ENCODE data around the gene E2F3. TPM values are rescaled to one million over a fixed set of nuclear protein-coding genes. Genes with fewer than 3 reads are reported as not detected.

Gene E2F3
- total RNA-seq, 2 experiments from 2014 or later = 16.0 to 17.0 TPM

- H3K4me1 Mint-ChIP-seq (ENCODE audit: low read depth) = peaks cover 55% of the 10 kb centered on the region
- no peaks in the 10 kb centered on the region for H3K27me3 Mint-ChIP-seq
- intact Hi-C loops (cut with micrococcal nuclease) = no loop called here
- peaks cover 34% of the 10 kb centered on the region for H3K36me3 Mint-ChIP-seq (ENCODE audit: low read depth)
- DNase-seq (no peak), ATAC-seq (no peak)
- H3K4me3 Mint-ChIP-seq = no peak overlapping the region
- ChIA-PET CTCF (interaction anchor here (1.2 to 3.2 kb wide), 3 partner anchors 13 to 127 kb away, joined by 4 to 15 read pairs (median 5); no protein-coding TSS in a partner anchor), POLR2A (interaction anchor here (0.8 to 1.1 kb wide), 2 partner anchors 13 kb away, joined by 4 read pairs; no protein-coding TSS in a partner anchor)
- H3K9me3 Mint-ChIP-seq = peaks cover 5% of the 10 kb centered on the region
- H3K27ac Mint-ChIP-seq = peak overlapping the region; percentile 60
- TF ChIP-seq CTCF (IDR thresholded peaks at IDR 0.05) = no peak
These were observed 16.1 kb downstream of the E2F3 start for GRCh38 chr6:20417819-20418218.

GRCh38 chr6:20426177-20427082 is 24.8 kb downstream of the E2F3 start:
- no peak for ATAC-seq
- DNase-seq = no peak
- Mint-ChIP-seq H3K36me3 (ENCODE audit: low read depth) (peaks cover 35% of the 10 kb centered on the region), H3K9me3 (peaks cover 5% of the 10 kb centered on the region), H3K27ac (no peak overlapping the region), H3K4me3 (no peak overlapping the region), H3K4me1 (ENCODE audit: low read depth) (peaks cover 24% of the 10 kb centered on the region), H3K27me3 (no peaks in the 10 kb centered on the region)
- intact Hi-C loops (cut with micrococcal nuclease) = no loop called here
- CTCF ChIA-PET = no interaction called here
- TF ChIP-seq CTCF (IDR thresholded peaks at IDR 0.05) = no peak
- POLR2A ChIA-PET = no interaction called here

- CTCF ChIA-PET = no interaction called here
- H3K4me1 Mint-ChIP-seq (ENCODE audit: low read depth) = peaks cover 20% of the 10 kb centered on the region
- H3K9me3 Mint-ChIP-seq = peaks cover 1% of the 10 kb centered on the region
- POLR2A ChIA-PET = no interaction called here
- H3K27ac Mint-ChIP-seq = no peak overlapping the region
- TF ChIP-seq CTCF (IDR thresholded peaks at IDR 0.05) = no peak
- H3K36me3 Mint-ChIP-seq (ENCODE audit: low read depth) = peaks cover 38% of the 10 kb centered on the region
- no peaks in the 10 kb centered on the region for H3K27me3 Mint-ChIP-seq
- no peak overlapping the region for H3K4me3 Mint-ChIP-seq
- no peak for DNase-seq
- no peak for ATAC-seq
- intact Hi-C loops (cut with micrococcal nuclease) = no loop called here
These were observed 26.2 kb downstream of the E2F3 start for GRCh38 chr6:20427856-20428255.

- Mint-ChIP-seq H3K9me3 (peaks cover 1% of the 10 kb centered on the region), H3K36me3 (ENCODE audit: low read depth) (peaks cover 56% of the 10 kb centered on the region), H3K27me3 (no peaks in the 10 kb centered on the region), H3K27ac (no peak overlapping the region), H3K4me1 (ENCODE audit: low read depth) (peaks cover 4% of the 10 kb centered on the region), H3K4me3 (no peak overlapping the region)
- intact Hi-C loops (cut with micrococcal nuclease) = no loop called here
- no peak for ATAC-seq
- TF ChIP-seq CTCF (IDR thresholded peaks at IDR 0.05) = no peak
- no peak for DNase-seq
- ChIA-PET POLR2A (no interaction called here), CTCF (no interaction called here)
These were observed 31.0 kb downstream of the E2F3 start for GRCh38 chr6:20432692-20433091.

- no peak overlapping the region for H3K27ac Mint-ChIP-seq
- ATAC-seq = no peak
- no peak for DNase-seq
- intact Hi-C loops (cut with micrococcal nuclease) = no loop called here
- H3K9me3 Mint-ChIP-seq = peaks cover 1% of the 10 kb centered on the region
- H3K4me3 Mint-ChIP-seq = no peak overlapping the region
- POLR2A ChIA-PET = no interaction called here
- H3K4me1 Mint-ChIP-seq (ENCODE audit: low read depth) = peaks cover 2% of the 10 kb centered on the region
- H3K27me3 Mint-ChIP-seq = no peaks in the 10 kb centered on the region
- H3K36me3 Mint-ChIP-seq (ENCODE audit: low read depth) = peaks cover 57% of the 10 kb centered on the region
- CTCF ChIA-PET = no interaction called here
- TF ChIP-seq CTCF (IDR thresholded peaks at IDR 0.05) = no peak
These were observed 31.6 kb downstream of the E2F3 start for GRCh38 chr6:20433321-20433720.

Measured in activated CD8-positive, alpha-beta T cell treated with anti-CD3 and anti-CD28 coated beads for 36 hours (primary cell).